NCI-H2196 (cell line): ENCODE data around the gene BTBD7.
A peak's percentile ranks its signal among the peaks of the same experiment; 100 is the strongest.
"Not testable (repeated sequence)": the region's sequence is repeated elsewhere in the genome, so short reads cannot be mapped to it uniquely, and the experiment has no call there.

Experiments
- DNase-seq: peaks from one replicate; lab custom pipeline; 2025; ENCODE audit not compliant: unreplicated experiment; lab: John Stamatoyannopoulos, UW

The BTBD7 gene, protein sequence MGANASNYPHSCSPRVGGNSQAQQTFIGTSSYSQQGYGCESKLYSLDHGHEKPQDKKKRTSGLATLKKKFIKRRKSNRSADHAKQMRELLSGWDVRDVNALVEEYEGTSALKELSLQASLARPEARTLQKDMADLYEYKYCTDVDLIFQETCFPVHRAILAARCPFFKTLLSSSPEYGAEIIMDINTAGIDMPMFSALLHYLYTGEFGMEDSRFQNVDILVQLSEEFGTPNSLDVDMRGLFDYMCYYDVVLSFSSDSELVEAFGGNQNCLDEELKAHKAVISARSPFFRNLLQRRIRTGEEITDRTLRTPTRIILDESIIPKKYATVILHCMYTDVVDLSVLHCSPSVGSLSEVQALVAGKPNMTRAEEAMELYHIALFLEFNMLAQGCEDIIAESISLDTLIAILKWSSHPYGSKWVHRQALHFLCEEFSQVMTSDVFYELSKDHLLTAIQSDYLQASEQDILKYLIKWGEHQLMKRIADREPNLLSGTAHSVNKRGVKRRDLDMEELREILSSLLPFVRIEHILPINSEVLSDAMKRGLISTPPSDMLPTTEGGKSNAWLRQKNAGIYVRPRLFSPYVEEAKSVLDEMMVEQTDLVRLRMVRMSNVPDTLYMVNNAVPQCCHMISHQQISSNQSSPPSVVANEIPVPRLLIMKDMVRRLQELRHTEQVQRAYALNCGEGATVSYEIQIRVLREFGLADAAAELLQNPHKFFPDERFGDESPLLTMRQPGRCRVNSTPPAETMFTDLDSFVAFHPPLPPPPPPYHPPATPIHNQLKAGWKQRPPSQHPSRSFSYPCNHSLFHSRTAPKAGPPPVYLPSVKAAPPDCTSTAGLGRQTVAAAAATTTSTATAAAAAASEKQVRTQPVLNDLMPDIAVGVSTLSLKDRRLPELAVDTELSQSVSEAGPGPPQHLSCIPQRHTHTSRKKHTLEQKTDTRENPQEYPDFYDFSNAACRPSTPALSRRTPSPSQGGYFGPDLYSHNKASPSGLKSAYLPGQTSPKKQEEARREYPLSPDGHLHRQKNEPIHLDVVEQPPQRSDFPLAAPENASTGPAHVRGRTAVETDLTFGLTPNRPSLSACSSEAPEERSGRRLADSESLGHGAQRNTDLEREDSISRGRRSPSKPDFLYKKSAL

DNA sequence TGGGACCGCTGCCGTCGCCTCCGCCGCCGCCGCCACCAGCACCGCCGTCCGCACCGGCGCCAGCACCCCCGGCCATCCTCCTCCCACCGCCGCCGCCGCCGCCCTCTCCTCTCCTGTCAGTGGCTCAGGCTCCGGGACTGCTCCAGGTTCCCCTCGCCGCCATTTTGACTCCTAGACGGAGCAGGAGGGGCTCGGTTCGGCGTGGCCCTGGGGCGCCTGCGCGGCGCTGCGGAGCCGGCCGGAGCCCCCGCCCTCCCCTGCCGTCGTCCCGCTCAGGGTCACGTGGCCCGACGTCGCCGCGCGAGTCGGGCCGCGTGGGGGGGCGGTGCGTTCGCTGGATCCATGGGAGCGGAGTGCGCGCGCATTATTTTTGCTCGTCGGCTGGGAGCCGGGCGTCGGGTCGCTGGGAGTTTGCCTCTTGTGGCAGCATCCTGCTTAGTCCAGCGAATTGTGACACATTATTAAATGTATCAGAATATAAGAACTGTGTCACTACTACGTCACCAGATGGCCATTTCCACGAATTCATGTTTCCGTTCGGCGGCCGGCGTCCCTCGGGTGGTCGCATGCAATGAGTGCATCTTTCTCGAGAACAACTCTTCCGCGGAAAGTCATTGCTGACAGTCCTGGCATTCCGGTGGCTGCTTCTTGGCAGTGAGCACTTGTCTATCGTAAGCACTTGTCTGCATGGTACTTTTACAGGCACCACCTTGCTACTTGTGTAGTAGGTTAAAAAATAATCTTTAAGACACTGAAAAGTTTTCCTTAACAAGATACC lies at the start of gene BTBD7:
TSS of gene BTBD7 (minus strand) at position 184 of the 778 bp plus-strand sequence. CDS start 36,985 bp downstream, outside the sequence.
- peak; percentile 92 for DNase-seq

DNA sequence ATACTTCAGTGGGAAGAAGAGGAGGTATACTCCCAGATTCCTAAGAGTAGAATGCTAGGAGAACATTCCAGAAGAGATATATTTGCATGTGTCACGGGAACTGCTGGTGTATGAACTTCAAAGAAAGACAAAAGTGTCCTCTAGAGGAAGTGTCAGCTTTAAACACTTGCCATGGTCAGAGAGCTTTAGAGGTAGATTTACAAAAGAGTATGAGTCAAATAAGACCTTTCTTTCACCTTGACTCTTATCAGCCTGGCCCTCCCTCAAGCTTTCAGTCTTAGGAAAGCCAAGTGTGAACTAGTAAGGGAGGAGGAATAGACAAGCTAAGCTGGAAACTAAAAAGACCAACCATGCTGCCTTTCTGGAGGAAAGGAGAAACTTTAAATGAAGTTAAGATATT lies 48.8 kb upstream of the BTBD7 start:
- no peak for DNase-seq

DNA sequence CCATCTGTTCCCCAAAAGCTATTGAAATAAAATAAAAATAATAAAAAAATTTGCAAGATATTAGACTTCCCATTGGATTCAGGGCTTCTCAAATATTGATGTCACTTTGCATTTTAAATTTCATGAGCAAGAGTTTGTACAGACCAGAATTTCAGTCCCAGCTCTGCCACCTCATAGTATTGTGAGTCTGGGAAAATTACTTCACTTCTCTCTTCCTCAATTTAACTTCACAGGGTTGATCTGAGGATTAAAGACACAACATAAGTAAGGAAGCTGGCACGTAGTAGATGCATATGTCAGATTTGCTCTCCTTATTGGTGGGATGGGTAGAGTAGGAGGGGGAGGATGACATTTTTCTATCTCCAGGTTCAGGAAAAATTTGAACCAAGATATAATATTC lies 47.0 kb upstream of the BTBD7 start:
- no peak for DNase-seq

DNA sequence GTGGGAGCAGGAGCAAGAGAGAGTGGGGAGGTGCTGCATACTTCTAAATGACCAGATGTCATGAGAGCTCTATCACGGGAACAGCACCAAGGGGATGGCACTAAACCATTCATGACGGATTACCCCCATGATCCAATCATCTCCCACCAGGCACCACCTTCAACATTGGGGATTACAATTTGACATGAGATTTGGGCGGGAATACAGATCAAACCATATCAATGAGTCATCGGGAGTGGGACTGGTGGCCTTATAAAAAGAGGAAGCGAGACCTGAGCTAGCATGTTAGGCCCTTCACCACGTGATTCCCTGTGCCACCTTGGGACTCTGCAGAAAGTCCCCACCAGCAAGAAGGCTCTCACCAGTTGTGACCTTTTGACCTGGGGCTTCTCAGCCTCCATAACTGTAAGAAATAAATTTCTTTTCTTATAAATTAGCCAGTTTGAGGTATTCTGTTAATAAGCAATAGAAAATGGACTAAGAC lies 42.9 kb upstream of the BTBD7 start:
- no peak for DNase-seq

DNA sequence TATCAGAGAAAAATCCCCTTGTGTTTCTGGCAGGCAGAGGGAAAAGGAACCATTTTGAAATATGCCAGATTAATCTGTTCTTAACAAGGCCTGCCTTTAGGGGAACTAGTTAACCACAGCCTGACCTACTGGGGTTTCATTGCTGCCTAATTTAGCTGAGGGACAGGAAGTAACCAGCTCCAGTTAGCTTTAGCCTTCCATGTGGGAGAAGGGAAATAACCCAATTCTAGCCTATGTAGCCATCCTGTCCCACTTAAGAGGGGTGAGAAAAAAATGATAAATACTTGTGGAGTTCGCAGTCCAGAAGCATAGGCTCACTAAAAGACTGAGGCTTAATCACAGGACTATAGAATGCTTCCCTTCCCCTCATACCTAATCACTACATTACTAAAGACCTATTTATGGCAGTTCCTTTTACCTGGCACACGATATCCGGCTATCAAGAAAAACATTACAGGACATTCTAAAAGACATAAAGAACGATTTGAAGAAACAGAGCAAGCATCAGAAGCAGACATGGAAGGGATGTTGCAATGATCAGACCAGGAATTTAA lies 37.0 kb upstream of the BTBD7 start:
- DNase-seq, result no peak

DNA sequence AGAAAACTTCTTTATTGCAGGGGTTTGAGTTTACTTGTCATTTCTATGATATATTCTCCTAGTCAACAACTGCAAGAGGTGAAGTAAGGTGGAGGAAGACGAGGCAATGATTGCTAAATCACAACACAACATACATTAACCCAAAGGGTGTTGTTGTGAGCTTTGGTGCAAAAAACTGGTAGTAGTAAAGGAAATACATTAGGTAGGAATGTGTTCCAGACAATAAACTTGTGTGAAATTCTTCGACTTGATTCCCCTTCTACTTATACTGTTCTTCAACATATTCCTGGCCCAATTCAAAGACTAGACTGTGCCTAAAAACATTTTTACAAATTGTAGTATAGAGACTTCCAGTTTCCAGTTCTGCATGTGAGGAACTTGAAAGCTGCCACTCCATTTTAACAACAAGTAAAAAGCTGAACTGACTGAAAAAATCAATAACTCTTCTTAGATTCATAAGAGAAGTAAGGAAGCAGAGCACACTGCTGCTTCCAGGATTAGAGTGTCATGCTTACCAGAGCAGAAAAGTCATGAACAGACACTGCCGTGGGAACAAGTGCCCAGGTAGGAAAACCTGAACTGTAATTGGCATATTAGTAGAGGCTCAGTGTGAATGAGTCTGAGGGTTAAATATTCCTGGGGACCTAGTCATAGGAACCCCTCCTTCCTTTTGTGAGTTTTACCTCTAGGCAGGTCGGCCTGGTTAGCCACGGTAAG lies 36.3 kb upstream of the BTBD7 start:
- no peak for DNase-seq

DNA sequence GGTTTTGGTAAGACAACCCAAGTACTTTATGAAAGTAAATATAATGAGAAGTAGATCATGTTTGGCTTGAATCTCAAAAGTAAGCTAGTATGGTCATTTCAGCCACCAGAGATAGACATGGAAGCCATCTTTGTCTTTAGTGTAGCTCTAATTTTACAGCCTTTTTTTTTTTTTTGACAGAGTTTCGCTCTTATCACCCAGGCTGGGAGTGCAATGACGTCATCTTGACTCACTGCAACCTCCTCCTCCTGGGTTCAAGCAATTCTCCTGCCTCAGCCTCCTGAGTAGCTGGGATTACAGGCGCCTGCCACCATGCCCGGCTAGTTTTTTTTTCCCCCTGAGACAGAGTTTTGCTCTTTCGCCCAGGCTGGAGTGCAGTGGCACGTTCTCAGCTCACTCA lies 22.0 kb upstream of the BTBD7 start:
- DNase-seq, result not testable (repeated sequence)

DNA sequence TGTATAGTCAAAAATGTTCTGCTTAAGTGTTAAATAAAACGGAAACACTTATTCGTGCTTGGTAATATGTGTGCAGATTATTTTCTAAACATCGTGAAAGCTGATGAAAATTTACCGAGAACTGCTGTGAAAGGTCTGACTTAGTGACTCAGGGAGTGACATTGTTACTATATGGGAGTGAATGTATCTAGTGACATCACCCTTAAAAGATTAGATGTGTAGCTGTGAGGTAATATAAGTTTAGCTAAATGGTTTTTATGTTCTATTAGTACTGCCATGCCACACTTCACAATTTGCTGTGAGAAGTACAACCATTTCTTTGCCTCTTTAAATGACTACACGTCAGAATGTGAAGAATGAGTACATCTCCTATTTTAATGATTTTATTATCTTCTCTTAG lies 15.5 kb upstream of the BTBD7 start:
- no peak for DNase-seq

DNA sequence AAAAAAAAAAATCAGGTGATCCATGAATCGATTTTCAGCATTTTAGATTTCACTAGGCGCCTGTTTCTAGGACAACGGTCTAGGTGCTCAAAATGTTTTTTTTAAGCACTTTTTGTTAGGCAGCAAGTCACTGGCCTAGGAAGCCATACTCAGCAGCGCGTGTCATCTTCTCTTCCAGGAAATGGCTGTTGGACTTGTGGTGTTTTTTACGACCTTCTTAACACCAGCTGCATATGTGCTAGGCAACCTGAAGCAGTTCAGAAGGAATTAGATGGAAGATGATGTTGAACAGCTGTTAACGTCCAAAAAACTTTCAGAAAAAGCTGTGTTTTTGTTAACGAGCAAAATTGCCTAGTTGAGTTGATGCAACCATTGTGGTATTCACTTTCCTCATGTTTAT lies 15.0 kb upstream of the BTBD7 start:
- no peak for DNase-seq

DNA sequence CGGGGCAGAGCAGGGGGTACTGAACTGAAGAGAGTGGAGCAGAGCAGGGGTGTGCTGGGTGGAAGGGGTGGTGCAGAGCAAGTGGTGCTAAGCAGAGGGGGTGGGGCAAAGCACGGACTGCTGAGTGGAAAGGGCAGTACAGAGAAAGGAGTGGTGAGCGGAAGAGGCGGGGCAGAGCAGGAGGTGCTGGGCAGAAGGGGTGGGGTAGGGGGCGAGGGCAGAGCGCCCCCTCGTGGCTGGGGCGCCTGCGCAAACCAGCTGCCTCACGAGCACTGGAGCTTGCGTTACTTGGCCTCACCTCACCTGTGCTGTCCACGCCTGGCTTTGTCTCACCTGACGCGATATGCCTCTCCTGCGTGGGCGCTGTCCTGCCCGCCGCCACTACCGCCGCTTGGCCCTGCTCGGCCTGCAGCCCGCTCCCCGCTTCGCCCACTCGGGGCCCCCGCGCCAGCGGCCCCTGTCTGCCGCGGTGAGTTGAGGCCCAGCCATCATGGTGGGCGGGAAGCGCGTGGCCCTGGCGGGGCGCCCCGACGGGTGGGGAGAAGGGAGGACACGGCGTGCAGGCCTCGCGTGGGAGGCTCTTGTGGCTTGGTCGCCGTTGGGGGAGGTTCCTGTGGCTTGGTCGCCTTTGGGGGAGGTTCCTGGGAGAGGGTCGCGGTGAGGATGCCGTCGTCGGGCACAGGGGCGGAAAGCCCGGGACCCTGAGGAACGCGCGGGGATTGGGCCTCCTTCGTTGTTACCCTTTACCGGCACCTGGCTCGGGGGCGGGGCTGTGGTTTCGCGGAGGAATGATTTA lies 14.3 kb upstream of the BTBD7 start, which contains the start of gene COX8C:
TSS of gene COX8C (plus strand) at position 257 of the 796 bp plus-strand sequence. CDS start at position 344, 87 bp downstream.
- no peak for DNase-seq

DNA sequence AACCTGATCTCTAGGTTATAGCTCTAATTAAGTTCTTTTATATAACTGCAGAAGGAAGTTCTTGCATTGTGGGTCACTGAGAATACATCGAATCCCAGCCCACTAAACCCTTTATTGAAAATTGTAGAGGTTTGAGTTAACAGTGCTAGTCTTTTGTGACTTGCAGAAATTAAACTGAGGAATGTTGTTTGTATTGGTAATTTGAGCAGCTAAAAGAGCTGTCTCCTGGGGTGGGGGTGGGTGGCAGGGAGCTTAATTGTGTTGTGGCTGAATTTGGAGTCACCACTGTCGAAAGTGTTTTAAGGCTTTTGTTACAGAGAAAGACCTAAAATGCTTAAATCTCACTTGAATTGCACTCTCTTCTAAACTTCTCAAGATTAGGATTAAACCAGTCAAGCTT lies 11.0 kb upstream of the BTBD7 start:
- DNase-seq, result no peak

DNA sequence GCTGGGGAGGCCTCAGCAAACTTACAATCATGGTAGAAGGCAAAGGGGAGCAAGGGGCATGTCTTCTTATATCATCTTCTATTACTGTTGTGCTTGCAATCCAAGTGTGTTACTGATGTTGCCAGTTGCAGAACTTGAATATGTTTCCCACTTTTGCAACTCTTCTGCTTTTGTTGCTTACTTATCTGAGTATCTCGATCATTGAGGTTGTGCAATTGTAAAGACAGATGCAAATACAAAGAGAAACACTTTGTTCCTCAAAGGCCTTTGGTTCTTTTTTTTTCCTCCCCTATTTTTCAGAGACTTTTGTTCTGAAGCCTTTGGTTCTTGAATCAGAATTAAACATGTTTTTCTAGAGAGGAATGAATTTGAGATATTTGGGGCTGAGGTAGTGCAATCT lies 10.4 kb upstream of the BTBD7 start:
- no peak for DNase-seq

DNA sequence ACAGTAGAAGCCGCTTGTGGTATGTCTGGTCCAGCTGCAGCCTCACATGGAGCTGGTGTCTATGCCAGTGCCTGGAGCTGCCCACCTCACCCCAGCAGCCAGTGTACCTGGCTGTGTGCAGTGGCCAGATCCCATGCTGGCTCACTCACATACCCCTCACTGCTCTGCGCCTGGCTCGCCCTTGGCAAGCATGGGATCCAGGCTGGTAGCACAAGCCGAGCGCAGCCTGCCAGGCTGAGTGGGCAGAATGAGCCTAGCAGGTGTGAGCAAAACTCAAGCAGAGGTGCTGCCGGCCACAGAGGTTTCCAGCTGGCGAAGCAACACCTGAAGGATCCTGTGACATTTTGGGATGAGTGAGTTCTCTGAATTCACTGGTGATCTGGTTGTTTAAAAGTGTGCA lies 5.0 kb upstream of the BTBD7 start:
- no peak for DNase-seq

DNA sequence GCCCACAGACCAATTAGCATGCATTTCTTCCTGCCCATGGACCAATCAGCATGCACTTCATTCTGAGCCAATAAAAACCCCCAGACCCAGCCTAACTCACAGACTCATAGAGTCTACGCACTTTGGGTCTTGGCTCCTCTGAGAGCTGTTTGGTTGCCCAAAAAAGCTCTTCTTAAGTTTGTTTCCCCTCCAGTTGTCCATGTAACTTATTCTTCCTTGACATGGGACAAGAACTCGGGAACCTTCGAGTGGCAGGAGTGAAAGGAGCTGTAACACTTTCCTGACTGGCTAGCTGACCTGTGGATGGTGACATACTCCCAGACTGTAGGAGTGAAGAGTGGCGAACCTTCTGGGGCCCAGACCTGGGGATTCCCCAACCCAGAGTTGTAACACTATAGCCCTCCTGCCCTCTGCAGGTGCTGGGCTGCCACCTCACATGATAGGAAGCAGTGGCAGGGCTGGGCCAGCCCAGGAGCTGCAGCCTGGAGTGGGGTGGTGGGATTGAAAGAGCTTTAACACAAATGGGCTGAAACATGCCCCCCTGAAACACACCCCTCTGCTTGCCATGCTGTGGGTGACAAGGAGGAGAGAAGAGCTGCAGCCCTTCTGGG lies 4.4 kb upstream of the BTBD7 start:
- no peak for DNase-seq

DNA sequence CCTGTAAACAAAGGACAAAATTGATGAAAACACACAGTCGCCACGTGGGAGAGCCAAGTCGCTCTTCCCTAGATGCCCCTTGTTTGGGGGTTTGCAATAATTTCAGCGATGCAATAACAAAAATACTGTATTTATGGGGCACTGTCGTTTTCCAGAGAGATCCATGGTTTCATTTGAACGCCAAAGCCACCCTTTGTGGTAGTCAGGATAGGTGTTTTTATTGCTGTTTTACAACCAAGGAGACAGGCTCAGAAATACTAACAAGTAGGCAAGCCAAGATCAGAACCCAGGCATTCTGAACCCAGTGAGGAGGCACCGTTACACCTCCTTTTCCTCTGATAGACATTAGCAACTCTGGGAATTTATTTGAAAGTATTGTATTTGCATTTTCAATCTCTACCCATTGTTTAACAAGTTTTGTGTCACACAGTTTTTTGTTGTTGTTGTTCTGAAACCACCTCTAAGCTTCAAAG lies 831 bp upstream of the BTBD7 start:
- no peak for DNase-seq

DNA sequence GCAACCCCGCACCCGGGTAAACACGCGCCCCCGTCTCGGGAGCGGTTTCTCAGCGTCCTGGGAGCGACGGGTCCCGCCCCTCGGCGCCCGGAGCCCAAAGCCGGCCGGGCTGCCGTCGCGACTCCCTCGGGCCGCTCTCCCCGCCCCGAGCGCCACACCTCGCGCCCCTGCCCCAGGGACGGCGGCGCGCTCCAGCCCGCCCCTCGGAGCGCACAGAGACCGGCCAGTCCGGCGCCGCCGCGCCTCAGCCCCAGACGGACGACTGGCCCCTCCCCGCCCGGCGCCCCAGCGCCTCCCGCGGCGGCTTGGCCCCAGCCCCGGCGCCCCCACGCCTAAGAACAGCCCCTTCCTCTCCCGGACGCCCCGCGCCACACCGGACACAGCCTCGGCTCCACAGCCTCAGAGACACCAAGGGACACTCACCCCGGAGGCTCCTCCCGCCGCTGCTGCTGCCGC lies 411 bp downstream of the BTBD7 start:
- no peak for DNase-seq

DNA sequence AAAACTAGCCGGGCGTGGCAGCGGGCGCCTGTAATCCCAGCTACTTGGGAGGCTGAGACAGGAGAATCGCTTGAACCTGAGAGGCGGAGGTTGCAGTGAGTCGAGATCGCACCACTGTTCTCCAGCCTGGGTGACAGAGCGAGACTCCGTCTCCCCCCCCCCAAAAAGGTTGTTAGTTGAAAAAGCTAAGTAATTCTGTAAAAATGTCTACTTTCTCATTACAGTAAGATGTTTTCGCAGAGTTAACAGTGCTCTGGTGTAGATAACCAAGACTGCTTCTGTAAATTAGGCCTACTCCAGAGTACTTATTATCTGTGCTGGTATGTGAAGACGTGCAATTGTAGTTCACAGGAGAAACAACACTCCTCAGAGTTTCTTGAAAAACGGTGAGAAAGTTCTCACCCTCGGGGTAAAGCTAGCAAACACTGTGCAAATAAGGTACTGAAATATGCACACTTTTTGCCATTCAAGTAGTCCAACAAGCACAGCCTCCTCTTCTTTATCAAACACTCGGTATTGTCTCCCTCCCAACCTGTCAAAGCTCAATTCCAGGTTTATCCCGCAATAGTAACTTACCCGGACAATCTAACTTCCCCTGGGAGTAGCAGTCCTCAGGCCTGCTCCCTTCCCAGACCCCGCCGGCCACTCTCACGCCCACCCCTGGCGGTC lies 974 bp downstream of the BTBD7 start:
- DNase-seq, result no peak
